PC-3 (cell line): Measurements from ENCODE around the gene CLINT1. TPM values are rescaled to one million over a fixed set of nuclear protein-coding genes. Genes with fewer than 3 reads are reported as not detected.

Source experiments
- ATAC-seq: fragments of 200-7000 bp; cut with Tn5 transposase; 2 replicates; pipeline ENCODE4 v1.9.1; 2020; ENCODE audit warnings: mild to moderate bottlenecking, moderate library complexity
- BruUV-seq: library from RNA; stranded (reverse); fragments of 400-500 nt; replicated peaks from 2 replicates; lab custom pipeline; 2021; lab: Mats Ljungman, UMichigan
- CTCF ChIA-PET: fragments of 300-600 bp; sonication (Branson Sonifier 250); formaldehyde crosslinking; loops from one replicate; lab custom pipeline; 2022; ENCODE audit warnings: antibody characterized with exemption; lab: Charles Lee
- POLR2A ChIA-PET: fragments of 300-600 bp; sonication (Branson Sonifier 250); formaldehyde crosslinking; loops from one replicate; lab custom pipeline; 2022; ENCODE audit warnings: antibody characterized with exemption; ENCODE audit not compliant: unreplicated experiment; lab: Charles Lee
- DNase-seq: peaks from one replicate; pipeline ENCODE4 v3.0.0-alpha.2; 2015
- H2AFZ ChIP-seq: fragments of 300-600 bp; sonication (generic); 2 replicates; pipeline ENCODE4 v1.6.0; 2016; ENCODE audit warnings: antibody characterized with exemption, low read length
- H3F3A ChIP-seq: fragments of 300-600 bp; sonication (generic); one replicate; pipeline ENCODE4 v1.6.0; 2017; ENCODE audit warnings: antibody characterized with exemption, low read length, control low read depth, mild to moderate bottlenecking; ENCODE audit not compliant: unreplicated experiment
- H3K27ac ChIP-seq: fragments of 300-600 bp; sonication (generic); 2 replicates; pipeline ENCODE4 v1.5.1; 2016; ENCODE audit warnings: mild to moderate bottlenecking, low read length
- H3K27me3 ChIP-seq: fragments of 300-600 bp; sonication (generic); 2 replicates; pipeline ENCODE4 v1.6.1; 2016; ENCODE audit warnings: low read length, mixed read lengths
- H3K36me3 ChIP-seq: fragments of 300-600 bp; sonication (generic); 2 replicates; pipeline ENCODE4 v1.6.1; 2016; ENCODE audit warnings: low read depth, mixed run types, low read length, mixed read lengths
- H3K4me1 ChIP-seq: fragments of 300-600 bp; sonication (generic); 2 replicates; pipeline ENCODE4 v1.5.1; 2016; ENCODE audit warnings: low read length; ENCODE audit not compliant: insufficient read depth
- H3K4me2 ChIP-seq: fragments of 300-600 bp; sonication (generic); 2 replicates; pipeline ENCODE4 v1.6.0; 2016; ENCODE audit warnings: low read length
- H3K4me3 ChIP-seq: fragments of 300-600 bp; sonication (generic); 2 replicates; pipeline ENCODE4 v1.5.1; 2016; ENCODE audit warnings: mild to moderate bottlenecking, low read length, mixed read lengths
- H3K79me2 ChIP-seq: fragments of 300-600 bp; sonication (generic); 2 replicates; pipeline ENCODE4 v1.6.1; 2017; ENCODE audit warnings: low read length, mixed read lengths
- H3K9ac ChIP-seq: fragments of 300-600 bp; sonication (generic); 2 replicates; pipeline ENCODE4 v1.6.0; 2016; ENCODE audit warnings: mild to moderate bottlenecking, low read length
- H3K9me2 ChIP-seq: fragments of 300-600 bp; sonication (generic); replicated peaks from 2 replicates; pipeline ENCODE4 v1.6.1; 2016; ENCODE audit warnings: mixed run types, low read length, mixed read lengths
- H3K9me3 ChIP-seq: fragments of 300-600 bp; sonication (generic); 2 replicates; pipeline ENCODE4 v1.6.1; 2016; ENCODE audit warnings: low read length, mixed read lengths
- H4K20me1 ChIP-seq: fragments of 300-600 bp; sonication (generic); 2 replicates; pipeline ENCODE4 v1.6.1; 2016; ENCODE audit warnings: low read length, mixed read lengths
- EZH2 ChIP-seq: fragments of 300-600 bp; sonication (generic); IDR thresholded peaks from one replicate; pipeline ENCODE4 v1.6.1; 2017; ENCODE audit warnings: antibody characterized with exemption, mild to moderate bottlenecking, low read length; ENCODE audit not compliant: unreplicated experiment
- EZH2phosphoT487 ChIP-seq: fragments of 300-600 bp; sonication (generic); IDR thresholded peaks from 2 replicates; pipeline ENCODE4 v1.6.1; 2018; ENCODE audit warnings: mild to moderate bottlenecking, antibody characterized with exemption, low read length, borderline replicate concordance
- intact Hi-C: fragments of 100-400 bp; cut with micrococcal nuclease; formaldehyde crosslinking; loops from 2 replicates; pipeline ENCODE4 v1.9.0; 2023
- total RNA-seq: library from RNA; depleted of rRNA; stranded (reverse); fragments of >200 nt; gene quantifications from 2 replicates; pipeline ENCODE4 v1.2.3, GENCODE V29; 2014
- TF ChIP-seq, protein P1 (sequence below): fragments of 300-600 bp; sonication (generic); conservative IDR thresholded peaks from 2 replicates; pipeline ENCODE4 v1.5.1; 2017; ENCODE audit warnings: antibody characterized with exemption, low read depth, mild to moderate bottlenecking, low read length

Gene CLINT1
- total RNA-seq, 1 experiment from 2014 or later: 125 TPM

GRCh38 chr5:157793301-157793700, 65.6 kb downstream of the CLINT1 start:
- POLR2A ChIA-PET: no interaction called here
- H3K27ac ChIP-seq: no peak overlapping the region
- H4K20me1 ChIP-seq: no peaks in the 10 kb centered on the region
- H3K36me3 ChIP-seq: peaks cover 46% of the 10 kb centered on the region
- no TSS peak for BruUV-seq
- no peaks in the 10 kb centered on the region for H3F3A ChIP-seq
- DNase-seq (no peak), ATAC-seq (no peak)
- H3K27me3 ChIP-seq: no peaks in the 10 kb centered on the region
- H3K9me3 ChIP-seq: no peaks in the 10 kb centered on the region
- no peak overlapping the region for H3K4me2 ChIP-seq
- H3K4me3 ChIP-seq: no peak overlapping the region
- no peaks in the 10 kb centered on the region for H3K4me1 ChIP-seq
- CTCF ChIA-PET: interaction anchor here (0.5 kb wide), 1 partner anchor 130 kb away, joined by 4 read pairs; no protein-coding TSS in a partner anchor
- no peaks in the 10 kb centered on the region for H3K79me2 ChIP-seq
- intact Hi-C loops: no loop called here
- no peak overlapping the region for H3K9ac ChIP-seq
- H2AFZ ChIP-seq: no peak overlapping the region
- H3K9me2 ChIP-seq: no peaks in the 10 kb centered on the region
- no peak for TF ChIP-seq EZH2
- TF ChIP-seq, protein P1, sequence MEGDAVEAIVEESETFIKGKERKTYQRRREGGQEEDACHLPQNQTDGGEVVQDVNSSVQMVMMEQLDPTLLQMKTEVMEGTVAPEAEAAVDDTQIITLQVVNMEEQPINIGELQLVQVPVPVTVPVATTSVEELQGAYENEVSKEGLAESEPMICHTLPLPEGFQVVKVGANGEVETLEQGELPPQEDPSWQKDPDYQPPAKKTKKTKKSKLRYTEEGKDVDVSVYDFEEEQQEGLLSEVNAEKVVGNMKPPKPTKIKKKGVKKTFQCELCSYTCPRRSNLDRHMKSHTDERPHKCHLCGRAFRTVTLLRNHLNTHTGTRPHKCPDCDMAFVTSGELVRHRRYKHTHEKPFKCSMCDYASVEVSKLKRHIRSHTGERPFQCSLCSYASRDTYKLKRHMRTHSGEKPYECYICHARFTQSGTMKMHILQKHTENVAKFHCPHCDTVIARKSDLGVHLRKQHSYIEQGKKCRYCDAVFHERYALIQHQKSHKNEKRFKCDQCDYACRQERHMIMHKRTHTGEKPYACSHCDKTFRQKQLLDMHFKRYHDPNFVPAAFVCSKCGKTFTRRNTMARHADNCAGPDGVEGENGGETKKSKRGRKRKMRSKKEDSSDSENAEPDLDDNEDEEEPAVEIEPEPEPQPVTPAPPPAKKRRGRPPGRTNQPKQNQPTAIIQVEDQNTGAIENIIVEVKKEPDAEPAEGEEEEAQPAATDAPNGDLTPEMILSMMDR: no peak
- TF ChIP-seq EZH2phosphoT487: no peak

- no peak overlapping the region for H3K9ac ChIP-seq
- H3K4me2 ChIP-seq: no peak overlapping the region
- BruUV-seq: no TSS peak
- no peak overlapping the region for H3K4me3 ChIP-seq
- no peaks in the 10 kb centered on the region for H3K79me2 ChIP-seq
- no peaks in the 10 kb centered on the region for H4K20me1 ChIP-seq
- CTCF ChIA-PET: no interaction called here
- DNase-seq (no peak), ATAC-seq (no peak)
- peaks cover 27% of the 10 kb centered on the region for H3K36me3 ChIP-seq
- TF ChIP-seq, protein P1: no peak
- TF ChIP-seq EZH2phosphoT487 (no peak), EZH2 (no peak)
- H3F3A ChIP-seq: no peaks in the 10 kb centered on the region
- no peaks in the 10 kb centered on the region for H3K27me3 ChIP-seq
- no peak overlapping the region for H3K27ac ChIP-seq
- no peak overlapping the region for H2AFZ ChIP-seq
- no peaks in the 10 kb centered on the region for H3K9me3 ChIP-seq
- H3K4me1 ChIP-seq: no peaks in the 10 kb centered on the region
- H3K9me2 ChIP-seq: no peaks in the 10 kb centered on the region
- POLR2A ChIA-PET: no interaction called here
- intact Hi-C loops: no loop called here
These were observed 73.1 kb downstream of the CLINT1 start for GRCh38 chr5:157785801-157786200.

DNA sequence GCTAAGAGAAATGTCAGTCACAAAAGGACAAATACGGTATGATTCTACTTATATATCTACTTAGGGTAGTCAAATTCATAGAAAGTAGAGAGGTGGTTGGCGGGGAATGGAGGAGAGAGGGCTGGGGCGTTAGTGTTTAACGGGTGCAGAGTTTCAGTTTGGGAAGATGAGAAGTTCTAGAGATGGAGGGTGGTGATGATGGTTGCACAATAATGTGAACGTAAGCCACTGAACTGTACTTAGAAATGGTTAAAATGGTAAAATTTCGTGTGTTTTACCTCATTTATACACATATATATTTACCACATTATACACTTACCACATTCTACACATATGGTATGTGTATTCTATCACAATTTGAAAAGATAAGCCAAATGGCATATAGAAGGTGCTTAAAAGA, 79.7 kb downstream of the CLINT1 start:
- DNase-seq (no peak), ATAC-seq (no peak)
- no TSS peak for BruUV-seq
- Histone ChIP-seq H3K4me2 (no peak overlapping the region), H2AFZ (no peak overlapping the region), H3K9me3 (no peaks in the 10 kb centered on the region), H3K27ac (no peak overlapping the region), H3K4me1 (no peaks in the 10 kb centered on the region), H3K27me3 (no peaks in the 10 kb centered on the region), H3F3A (no peaks in the 10 kb centered on the region), H3K9ac (no peak overlapping the region), H3K79me2 (no peaks in the 10 kb centered on the region), H3K4me3 (no peak overlapping the region), H3K9me2 (no peaks in the 10 kb centered on the region), H3K36me3 (no peaks in the 10 kb centered on the region), H4K20me1 (no peaks in the 10 kb centered on the region)
- intact Hi-C loops: no loop called here
- ChIA-PET CTCF (no interaction called here), POLR2A (no interaction called here)
- TF ChIP-seq EZH2: no peak
- TF ChIP-seq, protein P1: no peak
- TF ChIP-seq EZH2phosphoT487: no peak
